Endothelial cell (in vitro differentiated cells): Measurements from ENCODE around the gene USP7. TPM values are rescaled to one million over a fixed set of nuclear protein-coding genes. Genes with fewer than 3 reads are reported as not detected.
A peak's percentile ranks its signal among the peaks of the same experiment; 100 is the strongest.

Source experiments
- DNase-seq: peaks from one replicate; pipeline ENCODE4 v3.0.0; 2021; ENCODE audit warnings: low spot score
- H3K27ac Mint-ChIP-seq: one replicate; pipeline ENCODE4 v1.8.0; 2021; ENCODE audit warnings: mixed read lengths, inconsistent platforms; ENCODE audit not compliant: unreplicated experiment
- H3K27me3 Mint-ChIP-seq: one replicate; pipeline ENCODE4 v1.8.0; 2021; ENCODE audit warnings: mild to moderate bottlenecking, moderate library complexity, mixed read lengths, inconsistent platforms; ENCODE audit not compliant: unreplicated experiment
- H3K36me3 Mint-ChIP-seq: one replicate; pipeline ENCODE4 v1.8.0; 2021; ENCODE audit warnings: mild to moderate bottlenecking, low read depth, mixed read lengths, inconsistent platforms; ENCODE audit not compliant: unreplicated experiment
- H3K4me1 Mint-ChIP-seq: one replicate; pipeline ENCODE4 v1.8.0; 2021; ENCODE audit warnings: mild to moderate bottlenecking, mixed read lengths, inconsistent platforms; ENCODE audit not compliant: unreplicated experiment
- H3K4me3 Mint-ChIP-seq: one replicate; pipeline ENCODE4 v1.8.0; 2021; ENCODE audit warnings: mild to moderate bottlenecking, mixed read lengths, inconsistent platforms; ENCODE audit not compliant: unreplicated experiment
- H3K9me3 Mint-ChIP-seq: one replicate; pipeline ENCODE4 v1.8.0; 2021; ENCODE audit warnings: mixed read lengths, inconsistent platforms; ENCODE audit not compliant: unreplicated experiment
- total RNA-seq: library from RNA; stranded (reverse); fragmentation: NEBNext Ultra II Directional; extraction: Animal tissue kit (Norgen Biotek cat#: 25700); gene quantifications from one replicate; pipeline ENCODE4 v1.2.1, GENCODE V29; 2021; ENCODE audit not compliant: unreplicated experiment
- TF ChIP-seq, protein P1 (sequence below): fragments of 200-600 bp; sonication (generic); IDR thresholded peaks from one replicate; pipeline ENCODE4 v1.5.0; 2021; ENCODE audit warnings: antibody characterized with exemption; ENCODE audit not compliant: unreplicated experiment

The USP7 gene
- total RNA-seq, 1 donor from 2014 or later: 122 TPM

GRCh38 chr16:8958344-8959167 is 5.2 kb downstream of the USP7 start:
- TF ChIP-seq, protein P1, sequence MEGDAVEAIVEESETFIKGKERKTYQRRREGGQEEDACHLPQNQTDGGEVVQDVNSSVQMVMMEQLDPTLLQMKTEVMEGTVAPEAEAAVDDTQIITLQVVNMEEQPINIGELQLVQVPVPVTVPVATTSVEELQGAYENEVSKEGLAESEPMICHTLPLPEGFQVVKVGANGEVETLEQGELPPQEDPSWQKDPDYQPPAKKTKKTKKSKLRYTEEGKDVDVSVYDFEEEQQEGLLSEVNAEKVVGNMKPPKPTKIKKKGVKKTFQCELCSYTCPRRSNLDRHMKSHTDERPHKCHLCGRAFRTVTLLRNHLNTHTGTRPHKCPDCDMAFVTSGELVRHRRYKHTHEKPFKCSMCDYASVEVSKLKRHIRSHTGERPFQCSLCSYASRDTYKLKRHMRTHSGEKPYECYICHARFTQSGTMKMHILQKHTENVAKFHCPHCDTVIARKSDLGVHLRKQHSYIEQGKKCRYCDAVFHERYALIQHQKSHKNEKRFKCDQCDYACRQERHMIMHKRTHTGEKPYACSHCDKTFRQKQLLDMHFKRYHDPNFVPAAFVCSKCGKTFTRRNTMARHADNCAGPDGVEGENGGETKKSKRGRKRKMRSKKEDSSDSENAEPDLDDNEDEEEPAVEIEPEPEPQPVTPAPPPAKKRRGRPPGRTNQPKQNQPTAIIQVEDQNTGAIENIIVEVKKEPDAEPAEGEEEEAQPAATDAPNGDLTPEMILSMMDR: no peak
- peak overlapping the region; percentile 68 for H3K27ac Mint-ChIP-seq
- peaks cover 50% of the 10 kb centered on the region for H3K4me1 Mint-ChIP-seq
- peak overlapping the region; percentile 18 for H3K4me3 Mint-ChIP-seq
- H3K36me3 Mint-ChIP-seq: peaks cover 7% of the 10 kb centered on the region
- H3K9me3 Mint-ChIP-seq: no peaks in the 10 kb centered on the region
- DNase-seq: peak; percentile 27
- H3K27me3 Mint-ChIP-seq: peaks cover 12% of the 10 kb centered on the region

- DNase-seq: no peak
- Mint-ChIP-seq H3K4me1 (peaks cover 54% of the 10 kb centered on the region), H3K4me3 (no peak overlapping the region), H3K9me3 (no peaks in the 10 kb centered on the region), H3K27me3 (peaks cover 15% of the 10 kb centered on the region), H3K36me3 (peaks cover 7% of the 10 kb centered on the region), H3K27ac (peak overlapping the region; percentile 63)
- TF ChIP-seq, protein P1: no peak
These were observed 6.1 kb downstream of the USP7 start for GRCh38 chr16:8957509-8958157.

GRCh38 chr16:8957063-8957397 is 6.7 kb downstream of the USP7 start:
- no peak overlapping the region for H3K27ac Mint-ChIP-seq

GRCh38 chr16:8956265-8957062 is 7.2 kb downstream of the USP7 start:
- Mint-ChIP-seq H3K4me1 (peaks cover 48% of the 10 kb centered on the region), H3K9me3 (no peaks in the 10 kb centered on the region), H3K36me3 (no peaks in the 10 kb centered on the region), H3K4me3 (no peak overlapping the region), H3K27me3 (peaks cover 5% of the 10 kb centered on the region), H3K27ac (no peak overlapping the region)
- no peak for DNase-seq
- TF ChIP-seq, protein P1: no peak

More at GRCh38 chr16:8957063-8957397, 6.7 kb downstream of the USP7 start:
- Mint-ChIP-seq H3K9me3 (no peaks in the 10 kb centered on the region), H3K27me3 (peaks cover 10% of the 10 kb centered on the region), H3K36me3 (peaks cover 3% of the 10 kb centered on the region), H3K4me3 (no peak overlapping the region), H3K4me1 (peaks cover 49% of the 10 kb centered on the region)
- DNase-seq: no peak
- TF ChIP-seq, protein P1: no peak
